WTC11 (cell line): ENCODE results near the gene HRH4. TPM values are rescaled to one million over a fixed set of nuclear protein-coding genes. Genes with fewer than 3 reads are reported as not detected.

Experiments
- ATAC-seq: fragments of 200-7000 bp; cut with Tn5 transposase; 2 replicates; pipeline ENCODE4 v1.10.0; 2021; ENCODE audit warnings: mild to moderate bottlenecking, moderate library complexity
- Bru-seq: library from RNA; stranded (reverse); fragments of 400-500 nt; gene quantifications from one replicate; lab custom pipeline; 2021; lab: Mats Ljungman, UMichigan
- CTCF ChIA-PET: fragments of 300-600 bp; sonication (Branson Sonifier 250); formaldehyde crosslinking; loops from one replicate; lab custom pipeline; 2021; ENCODE audit warnings: antibody characterized with exemption; lab: Charles Lee
- POLR2A ChIA-PET: fragments of 350-600 bp; sonication (Branson Sonifier 250); formaldehyde crosslinking; loops from one replicate; lab custom pipeline; 2021; ENCODE audit warnings: antibody characterized with exemption; lab: Charles Lee
- DNase-seq: peaks from one replicate; pipeline ENCODE4 v3.0.0; 2021; ENCODE audit warnings: low spot score
- H3K27ac Mint-ChIP-seq: 2 replicates; pipeline ENCODE4 v1.8.0; 2021; ENCODE audit warnings: mixed read lengths
- H3K27me3 Mint-ChIP-seq: 2 replicates; pipeline ENCODE4 v1.8.0; 2021; ENCODE audit warnings: low read depth, mild to moderate bottlenecking, moderate library complexity, mixed read lengths
- H3K36me3 Mint-ChIP-seq: 2 replicates; pipeline ENCODE4 v1.8.0; 2021; ENCODE audit warnings: mixed read lengths
- H3K4me1 Mint-ChIP-seq: 2 replicates; pipeline ENCODE4 v1.8.0; 2022; ENCODE audit warnings: mixed read lengths
- H3K4me3 Mint-ChIP-seq: 2 replicates; pipeline ENCODE4 v1.8.0; 2021; ENCODE audit warnings: mild to moderate bottlenecking, moderate library complexity, mixed read lengths
- H3K9me3 Mint-ChIP-seq: 2 replicates; pipeline ENCODE4 v1.8.0; 2021; ENCODE audit warnings: mixed read lengths
- ATF1 ChIP-seq: sonication (generic); formaldehyde crosslinking; IDR thresholded peaks from 2 replicates; pipeline ENCODE4 v1.8.1; 2023; ENCODE audit warnings: mild to moderate bottlenecking, moderate library complexity, missing genetic modification reagents
- CBFB ChIP-seq: sonication (generic); formaldehyde crosslinking; IDR thresholded peaks from 2 replicates; pipeline ENCODE4 v1.8.1; 2022; ENCODE audit warnings: mild to moderate bottlenecking, low read depth, missing genetic modification reagents
- CREB1 ChIP-seq: sonication (generic); formaldehyde crosslinking; IDR thresholded peaks from 2 replicates; pipeline ENCODE4 v1.8.0; 2023; ENCODE audit warnings: mild to moderate bottlenecking, missing genetic modification reagents
- GABPB1 ChIP-seq: sonication (generic); formaldehyde crosslinking; IDR thresholded peaks from 2 replicates; pipeline ENCODE4 v1.8.1; 2023; ENCODE audit warnings: mild to moderate bottlenecking, missing genetic modification reagents
- NFYB ChIP-seq: sonication (generic); formaldehyde crosslinking; conservative IDR thresholded peaks from 2 replicates; pipeline ENCODE4 v1.8.0; 2022; ENCODE audit warnings: low read depth, missing genetic modification reagents
- NR3C1 ChIP-seq: sonication (generic); formaldehyde crosslinking; conservative IDR thresholded peaks from 2 replicates; pipeline ENCODE4 v1.8.1; 2023; ENCODE audit warnings: low read depth, mild to moderate bottlenecking, missing genetic modification reagents
- RELA ChIP-seq: sonication (generic); formaldehyde crosslinking; IDR thresholded peaks from 2 replicates; pipeline ENCODE4 v1.8.1; 2022; ENCODE audit warnings: missing genetic modification reagents, mild to moderate bottlenecking, borderline replicate concordance
- TCF7 ChIP-seq: sonication (generic); formaldehyde crosslinking; IDR thresholded peaks from 2 replicates; pipeline ENCODE4 v1.8.0; 2022; ENCODE audit warnings: mild to moderate bottlenecking, low read depth, missing genetic modification reagents, moderate library complexity
- ZBTB21 ChIP-seq: sonication (generic); formaldehyde crosslinking; IDR thresholded peaks from 2 replicates; pipeline ENCODE4 v1.8.1; 2023; ENCODE audit warnings: mild to moderate bottlenecking, missing genetic modification reagents, borderline replicate concordance
- long read RNA-seq, 3 experiments: library from RNA in 1 of 3; library from capped mRNA in 1 of 3; library from polyadenylated mRNA in 1 of 3; unstranded in 2 of 3; stranded (forward) in 1 of 3; transcript quantifications; one replicate each; pipeline ENCODE4 v2.0.0, GENCODE V29; 2021
- total RNA-seq: library from RNA; stranded (reverse); gene quantifications from 3 replicates; pipeline ENCODE4 v1.2.3, GENCODE V29; 2021
- TF ChIP-seq, protein P1 (sequence below): sonication (generic); formaldehyde crosslinking; conservative IDR thresholded peaks from 2 replicates; pipeline ENCODE4 v1.8.1; 2023; ENCODE audit warnings: mild to moderate bottlenecking, low read depth, missing genetic modification reagents, moderate library complexity
- TF ChIP-seq, protein P2 (sequence below): sonication (generic); formaldehyde crosslinking; IDR thresholded peaks from 2 replicates; pipeline ENCODE4 v1.8.1; 2022; ENCODE audit warnings: missing genetic modification reagents, borderline replicate concordance
- TF ChIP-seq, protein P3 (sequence below): sonication (generic); formaldehyde crosslinking; IDR thresholded peaks from 2 replicates; pipeline ENCODE4 v1.8.1; 2022; ENCODE audit warnings: mild to moderate bottlenecking, missing genetic modification reagents, moderate library complexity, borderline replicate concordance
- TF ChIP-seq, protein P4 (sequence below): sonication (generic); formaldehyde crosslinking; IDR thresholded peaks from 2 replicates; pipeline ENCODE4 v1.8.1; 2022; ENCODE audit warnings: low read depth, mild to moderate bottlenecking, moderate library complexity, missing genetic modification reagents, borderline replicate concordance
- TF ChIP-seq, protein P5 (sequence below): fragments of 250-450 bp; sonication (Bioruptor Pico); IDR thresholded peaks from 2 replicates; pipeline ENCODE4 v1.9.0; 2021; ENCODE audit warnings: mild to moderate bottlenecking
- TF ChIP-seq, protein P6 (sequence below): fragments of 250-450 bp; sonication (Bioruptor Pico); IDR thresholded peaks from 2 replicates; pipeline ENCODE4 v1.9.0; 2021; ENCODE audit warnings: mild to moderate bottlenecking
- TF ChIP-seq, protein P7 (sequence below): sonication (generic); formaldehyde crosslinking; IDR thresholded peaks from 2 replicates; pipeline ENCODE4 v1.8.0; 2022; ENCODE audit warnings: mild to moderate bottlenecking, missing genetic modification reagents
- TF ChIP-seq, protein P8 (sequence below): sonication (generic); formaldehyde crosslinking; IDR thresholded peaks from 2 replicates; pipeline ENCODE4 v1.8.0; 2023; ENCODE audit warnings: missing genetic modification reagents
- TF ChIP-seq, protein P9 (sequence below): sonication (generic); formaldehyde crosslinking; IDR thresholded peaks from 2 replicates; pipeline ENCODE4 v1.8.1; 2023; ENCODE audit warnings: mild to moderate bottlenecking, missing genetic modification reagents

Gene HRH4, protein sequence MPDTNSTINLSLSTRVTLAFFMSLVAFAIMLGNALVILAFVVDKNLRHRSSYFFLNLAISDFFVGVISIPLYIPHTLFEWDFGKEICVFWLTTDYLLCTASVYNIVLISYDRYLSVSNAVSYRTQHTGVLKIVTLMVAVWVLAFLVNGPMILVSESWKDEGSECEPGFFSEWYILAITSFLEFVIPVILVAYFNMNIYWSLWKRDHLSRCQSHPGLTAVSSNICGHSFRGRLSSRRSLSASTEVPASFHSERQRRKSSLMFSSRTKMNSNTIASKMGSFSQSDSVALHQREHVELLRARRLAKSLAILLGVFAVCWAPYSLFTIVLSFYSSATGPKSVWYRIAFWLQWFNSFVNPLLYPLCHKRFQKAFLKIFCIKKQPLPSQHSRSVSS
- total RNA-seq: not detected in 3 replicates
- Bru-seq, nascent RNA: percentile 47 among the genes with signal in this experiment
- long read RNA-seq, experiment 1: 0 reads
- long read RNA-seq, experiment 2: 0 reads
- long read RNA-seq, experiment 3: 0 reads

DNA sequence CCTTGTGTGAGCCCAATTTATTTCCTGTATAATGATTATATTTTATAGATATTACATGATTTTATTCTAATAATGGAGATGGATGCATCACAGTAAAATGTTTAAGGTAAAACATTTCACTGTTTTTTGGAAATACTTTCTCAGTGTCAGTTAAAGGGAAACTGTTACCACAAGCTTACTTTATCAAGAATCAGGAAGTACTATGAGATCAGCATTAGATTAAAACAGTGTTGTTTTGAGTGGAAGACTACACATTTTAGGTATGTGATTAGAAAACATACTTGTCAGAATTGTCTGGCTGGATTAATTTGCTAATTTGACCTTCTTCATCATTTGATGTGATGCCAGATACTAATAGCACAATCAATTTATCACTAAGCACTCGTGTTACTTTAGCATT lies at the start of gene HRH4:
Gene HRH4 (plus strand): TSS at position 250 of the 400 bp plus-strand sequence. CDS start 92 bp downstream, at position 342.
- ATAC-seq: no peak
- no peaks in the 10 kb centered on the region for H3K27me3 Mint-ChIP-seq
- 0 out of 2 replicates have a peak, but pooled peaks cover 5% of the 10 kb centered on the region for H3K9me3 Mint-ChIP-seq
- no peak within 1 kb of the TSS for H3K4me3 Mint-ChIP-seq
- H3K36me3 Mint-ChIP-seq: peaks cover 10% of the 10 kb centered on the region
- ChIA-PET POLR2A (no interaction called here), CTCF (interaction anchor here (0.8 kb wide), 2 partner anchors 29 to 54 kb away, joined by 3 to 4 read pairs; no protein-coding TSS in a partner anchor)
- TF ChIP-seq NFYB (CRISPR knock-in tag) (no peak), TCF7 (CRISPR knock-in tag) (no peak), NR3C1 (CRISPR knock-in tag) (no peak), GABPB1 (CRISPR knock-in tag) (no peak), CREB1 (CRISPR knock-in tag) (no peak), RELA (CRISPR knock-in tag) (no peak), CBFB (CRISPR knock-in tag) (no peak), ATF1 (no peak)
- TF ChIP-seq, protein P1, sequence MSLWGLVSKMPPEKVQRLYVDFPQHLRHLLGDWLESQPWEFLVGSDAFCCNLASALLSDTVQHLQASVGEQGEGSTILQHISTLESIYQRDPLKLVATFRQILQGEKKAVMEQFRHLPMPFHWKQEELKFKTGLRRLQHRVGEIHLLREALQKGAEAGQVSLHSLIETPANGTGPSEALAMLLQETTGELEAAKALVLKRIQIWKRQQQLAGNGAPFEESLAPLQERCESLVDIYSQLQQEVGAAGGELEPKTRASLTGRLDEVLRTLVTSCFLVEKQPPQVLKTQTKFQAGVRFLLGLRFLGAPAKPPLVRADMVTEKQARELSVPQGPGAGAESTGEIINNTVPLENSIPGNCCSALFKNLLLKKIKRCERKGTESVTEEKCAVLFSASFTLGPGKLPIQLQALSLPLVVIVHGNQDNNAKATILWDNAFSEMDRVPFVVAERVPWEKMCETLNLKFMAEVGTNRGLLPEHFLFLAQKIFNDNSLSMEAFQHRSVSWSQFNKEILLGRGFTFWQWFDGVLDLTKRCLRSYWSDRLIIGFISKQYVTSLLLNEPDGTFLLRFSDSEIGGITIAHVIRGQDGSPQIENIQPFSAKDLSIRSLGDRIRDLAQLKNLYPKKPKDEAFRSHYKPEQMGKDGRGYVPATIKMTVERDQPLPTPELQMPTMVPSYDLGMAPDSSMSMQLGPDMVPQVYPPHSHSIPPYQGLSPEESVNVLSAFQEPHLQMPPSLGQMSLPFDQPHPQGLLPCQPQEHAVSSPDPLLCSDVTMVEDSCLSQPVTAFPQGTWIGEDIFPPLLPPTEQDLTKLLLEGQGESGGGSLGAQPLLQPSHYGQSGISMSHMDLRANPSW: no peak
- TF ChIP-seq, protein P2, sequence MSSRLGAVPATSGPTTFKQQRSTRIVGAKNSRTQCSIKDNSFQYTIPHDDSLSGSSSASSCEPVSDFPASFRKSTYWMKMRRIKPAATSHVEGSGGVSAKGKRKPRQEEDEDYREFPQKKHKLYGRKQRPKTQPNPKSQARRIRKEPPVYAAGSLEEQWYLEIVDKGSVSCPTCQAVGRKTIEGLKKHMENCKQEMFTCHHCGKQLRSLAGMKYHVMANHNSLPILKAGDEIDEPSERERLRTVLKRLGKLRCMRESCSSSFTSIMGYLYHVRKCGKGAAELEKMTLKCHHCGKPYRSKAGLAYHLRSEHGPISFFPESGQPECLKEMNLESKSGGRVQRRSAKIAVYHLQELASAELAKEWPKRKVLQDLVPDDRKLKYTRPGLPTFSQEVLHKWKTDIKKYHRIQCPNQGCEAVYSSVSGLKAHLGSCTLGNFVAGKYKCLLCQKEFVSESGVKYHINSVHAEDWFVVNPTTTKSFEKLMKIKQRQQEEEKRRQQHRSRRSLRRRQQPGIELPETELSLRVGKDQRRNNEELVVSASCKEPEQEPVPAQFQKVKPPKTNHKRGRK (CRISPR knock-in tag): no peak
- TF ChIP-seq, protein P3, sequence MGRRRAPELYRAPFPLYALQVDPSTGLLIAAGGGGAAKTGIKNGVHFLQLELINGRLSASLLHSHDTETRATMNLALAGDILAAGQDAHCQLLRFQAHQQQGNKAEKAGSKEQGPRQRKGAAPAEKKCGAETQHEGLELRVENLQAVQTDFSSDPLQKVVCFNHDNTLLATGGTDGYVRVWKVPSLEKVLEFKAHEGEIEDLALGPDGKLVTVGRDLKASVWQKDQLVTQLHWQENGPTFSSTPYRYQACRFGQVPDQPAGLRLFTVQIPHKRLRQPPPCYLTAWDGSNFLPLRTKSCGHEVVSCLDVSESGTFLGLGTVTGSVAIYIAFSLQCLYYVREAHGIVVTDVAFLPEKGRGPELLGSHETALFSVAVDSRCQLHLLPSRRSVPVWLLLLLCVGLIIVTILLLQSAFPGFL: no peak
- TF ChIP-seq, protein P4, sequence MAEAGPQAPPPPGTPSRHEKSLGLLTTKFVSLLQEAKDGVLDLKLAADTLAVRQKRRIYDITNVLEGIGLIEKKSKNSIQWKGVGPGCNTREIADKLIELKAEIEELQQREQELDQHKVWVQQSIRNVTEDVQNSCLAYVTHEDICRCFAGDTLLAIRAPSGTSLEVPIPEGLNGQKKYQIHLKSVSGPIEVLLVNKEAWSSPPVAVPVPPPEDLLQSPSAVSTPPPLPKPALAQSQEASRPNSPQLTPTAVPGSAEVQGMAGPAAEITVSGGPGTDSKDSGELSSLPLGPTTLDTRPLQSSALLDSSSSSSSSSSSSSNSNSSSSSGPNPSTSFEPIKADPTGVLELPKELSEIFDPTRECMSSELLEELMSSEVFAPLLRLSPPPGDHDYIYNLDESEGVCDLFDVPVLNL: no peak
- TF ChIP-seq, protein P5, sequence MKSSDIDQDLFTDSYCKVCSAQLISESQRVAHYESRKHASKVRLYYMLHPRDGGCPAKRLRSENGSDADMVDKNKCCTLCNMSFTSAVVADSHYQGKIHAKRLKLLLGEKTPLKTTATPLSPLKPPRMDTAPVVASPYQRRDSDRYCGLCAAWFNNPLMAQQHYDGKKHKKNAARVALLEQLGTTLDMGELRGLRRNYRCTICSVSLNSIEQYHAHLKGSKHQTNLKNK: no peak
- TF ChIP-seq, all 79 proteins: peak for 0
- no peak for DNase-seq
- H3K27ac Mint-ChIP-seq: no peak within 1 kb of the TSS
- H3K4me1 Mint-ChIP-seq: peaks cover 9% of the 10 kb centered on the region

DNA sequence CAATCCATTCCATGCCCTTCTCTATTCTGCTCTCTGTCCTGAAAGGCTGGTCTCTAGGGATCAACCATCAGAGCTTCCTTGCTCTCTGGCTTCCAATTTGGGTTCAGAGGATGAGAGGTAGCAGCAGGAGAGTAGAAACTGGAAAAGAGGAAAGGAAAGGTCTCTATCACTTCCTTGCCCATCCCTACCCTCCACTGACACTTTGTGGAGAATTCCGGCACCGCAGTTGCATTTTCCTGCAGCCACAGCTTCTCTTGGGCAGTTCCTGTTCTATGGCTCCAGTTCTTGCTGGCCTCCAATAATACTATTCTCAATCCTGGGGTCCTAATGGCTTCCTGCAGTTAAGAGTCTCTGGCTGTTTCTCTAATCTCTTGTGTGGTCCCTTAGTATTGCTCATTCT lies 47.3 kb upstream of the HRH4 start:
- peaks cover 19% of the 10 kb centered on the region for H3K4me1 Mint-ChIP-seq
- ATAC-seq (peak; percentile 85), DNase-seq (peak; percentile 58)
- no peaks in the 10 kb centered on the region for H3K36me3 Mint-ChIP-seq
- H3K4me3 Mint-ChIP-seq: no peak overlapping the region
- CTCF ChIA-PET: interaction anchor here (0.5 to 4.4 kb wide), 18 partner anchors 13 to 577 kb away, joined by 3 to 51 read pairs (median 5); partner anchors contain the start of gene IMPACT
- H3K27me3 Mint-ChIP-seq: peaks cover 9% of the 10 kb centered on the region
- POLR2A ChIA-PET: interaction anchor here (0.6 kb wide), 1 partner anchor 931 kb away, joined by 3 read pairs; no protein-coding TSS in a partner anchor
- H3K9me3 Mint-ChIP-seq: no peaks in the 10 kb centered on the region
- H3K27ac Mint-ChIP-seq: no peak overlapping the region
- TF ChIP-seq, protein P5: no peak
- TF ChIP-seq, protein P6, sequence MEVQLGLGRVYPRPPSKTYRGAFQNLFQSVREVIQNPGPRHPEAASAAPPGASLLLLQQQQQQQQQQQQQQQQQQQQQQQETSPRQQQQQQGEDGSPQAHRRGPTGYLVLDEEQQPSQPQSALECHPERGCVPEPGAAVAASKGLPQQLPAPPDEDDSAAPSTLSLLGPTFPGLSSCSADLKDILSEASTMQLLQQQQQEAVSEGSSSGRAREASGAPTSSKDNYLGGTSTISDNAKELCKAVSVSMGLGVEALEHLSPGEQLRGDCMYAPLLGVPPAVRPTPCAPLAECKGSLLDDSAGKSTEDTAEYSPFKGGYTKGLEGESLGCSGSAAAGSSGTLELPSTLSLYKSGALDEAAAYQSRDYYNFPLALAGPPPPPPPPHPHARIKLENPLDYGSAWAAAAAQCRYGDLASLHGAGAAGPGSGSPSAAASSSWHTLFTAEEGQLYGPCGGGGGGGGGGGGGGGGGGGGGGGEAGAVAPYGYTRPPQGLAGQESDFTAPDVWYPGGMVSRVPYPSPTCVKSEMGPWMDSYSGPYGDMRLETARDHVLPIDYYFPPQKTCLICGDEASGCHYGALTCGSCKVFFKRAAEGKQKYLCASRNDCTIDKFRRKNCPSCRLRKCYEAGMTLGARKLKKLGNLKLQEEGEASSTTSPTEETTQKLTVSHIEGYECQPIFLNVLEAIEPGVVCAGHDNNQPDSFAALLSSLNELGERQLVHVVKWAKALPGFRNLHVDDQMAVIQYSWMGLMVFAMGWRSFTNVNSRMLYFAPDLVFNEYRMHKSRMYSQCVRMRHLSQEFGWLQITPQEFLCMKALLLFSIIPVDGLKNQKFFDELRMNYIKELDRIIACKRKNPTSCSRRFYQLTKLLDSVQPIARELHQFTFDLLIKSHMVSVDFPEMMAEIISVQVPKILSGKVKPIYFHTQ (CRISPR knock-in tag): no peak
- TF ChIP-seq, protein P7, sequence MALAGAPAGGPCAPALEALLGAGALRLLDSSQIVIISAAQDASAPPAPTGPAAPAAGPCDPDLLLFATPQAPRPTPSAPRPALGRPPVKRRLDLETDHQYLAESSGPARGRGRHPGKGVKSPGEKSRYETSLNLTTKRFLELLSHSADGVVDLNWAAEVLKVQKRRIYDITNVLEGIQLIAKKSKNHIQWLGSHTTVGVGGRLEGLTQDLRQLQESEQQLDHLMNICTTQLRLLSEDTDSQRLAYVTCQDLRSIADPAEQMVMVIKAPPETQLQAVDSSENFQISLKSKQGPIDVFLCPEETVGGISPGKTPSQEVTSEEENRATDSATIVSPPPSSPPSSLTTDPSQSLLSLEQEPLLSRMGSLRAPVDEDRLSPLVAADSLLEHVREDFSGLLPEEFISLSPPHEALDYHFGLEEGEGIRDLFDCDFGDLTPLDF (CRISPR knock-in tag): no peak
- no peak for TF ChIP-seq ZBTB21 (CRISPR knock-in tag)
- TF ChIP-seq, protein P8, sequence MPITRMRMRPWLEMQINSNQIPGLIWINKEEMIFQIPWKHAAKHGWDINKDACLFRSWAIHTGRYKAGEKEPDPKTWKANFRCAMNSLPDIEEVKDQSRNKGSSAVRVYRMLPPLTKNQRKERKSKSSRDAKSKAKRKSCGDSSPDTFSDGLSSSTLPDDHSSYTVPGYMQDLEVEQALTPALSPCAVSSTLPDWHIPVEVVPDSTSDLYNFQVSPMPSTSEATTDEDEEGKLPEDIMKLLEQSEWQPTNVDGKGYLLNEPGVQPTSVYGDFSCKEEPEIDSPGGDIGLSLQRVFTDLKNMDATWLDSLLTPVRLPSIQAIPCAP (CRISPR knock-in tag): no peak
- TF ChIP-seq, protein P9, sequence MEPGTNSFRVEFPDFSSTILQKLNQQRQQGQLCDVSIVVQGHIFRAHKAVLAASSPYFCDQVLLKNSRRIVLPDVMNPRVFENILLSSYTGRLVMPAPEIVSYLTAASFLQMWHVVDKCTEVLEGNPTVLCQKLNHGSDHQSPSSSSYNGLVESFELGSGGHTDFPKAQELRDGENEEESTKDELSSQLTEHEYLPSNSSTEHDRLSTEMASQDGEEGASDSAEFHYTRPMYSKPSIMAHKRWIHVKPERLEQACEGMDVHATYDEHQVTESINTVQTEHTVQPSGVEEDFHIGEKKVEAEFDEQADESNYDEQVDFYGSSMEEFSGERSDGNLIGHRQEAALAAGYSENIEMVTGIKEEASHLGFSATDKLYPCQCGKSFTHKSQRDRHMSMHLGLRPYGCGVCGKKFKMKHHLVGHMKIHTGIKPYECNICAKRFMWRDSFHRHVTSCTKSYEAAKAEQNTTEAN: no peak
